Fibroblast of the conjunctiva (primary cell): ENCODE measurements around the gene TAS1R2.

Experiments used
- DNase-seq: peaks from one replicate; pipeline ENCODE4 v3.0.0-alpha.2; 2010; ENCODE audit warnings: low read depth

Gene TAS1R2

GRCh38 chr1:18819986-18820790 is 39.3 kb downstream of the TAS1R2 start:
- no peak for DNase-seq

GRCh38 chr1:18819203-18819602 is 40.3 kb downstream of the TAS1R2 start:
- DNase-seq = no peak

DNA sequence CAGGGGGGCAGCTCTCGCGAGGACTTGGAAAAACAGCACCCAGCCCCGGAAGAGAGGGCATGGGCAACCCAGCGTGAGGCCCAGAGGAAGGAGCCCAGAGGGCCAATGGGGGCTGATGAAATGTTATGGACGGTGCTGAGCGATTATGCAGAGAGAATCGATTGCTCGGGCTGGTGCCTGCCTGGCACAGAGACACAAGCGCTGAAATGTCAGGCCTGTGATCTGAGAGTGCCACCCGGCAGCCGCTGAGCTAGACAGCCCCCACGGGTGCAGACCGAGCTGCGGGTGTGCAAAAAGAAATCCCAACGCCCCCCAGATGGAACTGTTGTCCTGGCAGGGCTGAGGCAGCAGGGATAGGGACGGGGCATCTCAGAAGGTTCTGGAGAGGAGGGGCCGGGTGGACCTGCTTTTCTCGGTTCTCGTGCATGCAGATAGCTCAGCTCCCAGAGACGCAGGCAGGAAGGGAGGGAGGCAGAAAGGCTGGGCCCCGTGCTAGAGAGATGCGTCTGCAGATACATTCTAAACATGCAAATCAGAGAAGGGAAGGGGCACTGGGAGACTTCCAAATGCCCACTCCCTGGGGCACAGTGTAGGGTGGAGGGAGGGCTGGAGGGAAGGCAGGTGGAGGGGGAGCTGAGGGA is 41.5 kb downstream of the TAS1R2 start:
- DNase-seq = no peak

DNA sequence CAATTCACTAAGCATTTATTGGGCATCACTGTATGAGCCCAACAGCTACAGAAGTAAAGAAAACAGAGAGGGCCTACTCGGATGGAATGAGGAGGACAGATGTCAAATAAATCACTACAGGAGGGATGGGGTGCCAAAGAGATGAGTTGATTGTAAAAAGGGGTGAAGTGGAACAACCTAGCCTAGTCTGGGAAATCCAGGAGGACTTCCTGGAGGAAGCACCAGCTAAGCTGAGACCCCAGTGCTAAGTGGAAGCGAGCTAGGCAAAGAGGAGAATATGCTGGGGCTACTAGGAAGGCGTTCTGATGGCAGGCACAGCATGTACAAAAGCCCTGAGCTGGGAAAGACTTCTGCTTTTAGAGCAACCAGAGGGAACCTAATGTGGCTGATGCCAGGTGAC is 42.1 kb downstream of the TAS1R2 start:
- no peak for DNase-seq

- DNase-seq = no peak
These were observed 42.7 kb downstream of the TAS1R2 start for GRCh38 chr1:18816808-18817207.

DNA sequence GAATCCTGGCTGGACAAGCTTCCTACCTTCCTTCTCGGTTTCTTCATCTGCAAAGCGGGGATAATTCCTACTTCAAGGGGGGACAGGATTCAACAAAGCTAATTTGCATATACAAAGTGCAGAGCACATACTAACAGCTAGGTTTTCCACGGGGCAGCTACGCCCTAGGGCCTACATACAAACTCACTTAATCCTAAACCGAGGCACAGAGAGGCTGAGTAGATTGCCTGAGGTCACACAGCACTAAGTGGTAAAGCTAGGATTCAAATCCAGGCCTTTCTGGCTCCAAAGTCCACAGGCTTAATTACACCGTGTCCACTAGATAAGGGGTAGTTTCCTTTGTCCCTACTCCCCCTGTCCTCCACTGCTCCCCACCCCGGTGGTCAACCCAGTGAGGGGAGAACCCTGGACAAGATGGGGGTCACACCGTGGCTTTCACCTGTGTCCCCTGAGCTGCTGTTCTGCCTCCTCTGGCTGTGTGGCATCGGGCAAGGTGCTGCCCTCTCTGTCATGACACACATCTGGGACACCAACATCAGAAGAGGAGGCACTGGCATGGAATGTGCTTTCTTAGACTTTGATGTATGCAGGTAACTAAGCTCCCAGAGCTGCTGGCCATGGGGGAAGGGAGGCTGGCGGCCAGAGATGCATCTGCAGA is 44.5 kb downstream of the TAS1R2 start:
- no peak for DNase-seq

DNA sequence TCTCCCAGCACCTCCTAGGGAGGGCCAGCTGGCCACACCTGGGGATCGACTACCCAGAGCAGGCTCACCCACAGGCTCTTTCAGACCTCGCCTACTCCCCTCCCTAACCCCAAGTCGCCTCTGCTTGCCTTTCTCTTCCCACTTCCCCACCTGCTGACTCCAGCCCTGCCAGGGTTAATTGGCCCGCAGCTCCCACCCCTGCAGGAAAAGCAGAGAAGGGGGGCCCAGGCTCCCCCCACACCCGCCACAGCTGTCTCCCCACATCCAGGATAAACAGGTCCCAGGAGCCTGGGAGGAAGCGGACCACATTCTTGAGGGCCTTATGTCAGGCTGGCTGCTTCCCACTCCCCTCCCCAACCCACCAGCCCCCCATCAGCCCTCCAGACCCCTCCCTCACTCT is 45.0 kb downstream of the TAS1R2 start:
- DNase-seq = no peak

GRCh38 chr1:18812453-18812939 is 47.0 kb downstream of the TAS1R2 start:
- no peak for DNase-seq

GRCh38 chr1:18811733-18812452 is 47.6 kb downstream of the TAS1R2 start:
- no peak for DNase-seq

- DNase-seq = no peak
These were observed 49.2 kb downstream of the TAS1R2 start for GRCh38 chr1:18809953-18810899.

GRCh38 chr1:18808550-18808949 is 50.9 kb downstream of the TAS1R2 start:
- DNase-seq = no peak

GRCh38 chr1:18807334-18808063 is 52.0 kb downstream of the TAS1R2 start:
- DNase-seq = no peak

GRCh38 chr1:18805925-18806849 is 53.3 kb downstream of the TAS1R2 start:
- DNase-seq = no peak

DNA sequence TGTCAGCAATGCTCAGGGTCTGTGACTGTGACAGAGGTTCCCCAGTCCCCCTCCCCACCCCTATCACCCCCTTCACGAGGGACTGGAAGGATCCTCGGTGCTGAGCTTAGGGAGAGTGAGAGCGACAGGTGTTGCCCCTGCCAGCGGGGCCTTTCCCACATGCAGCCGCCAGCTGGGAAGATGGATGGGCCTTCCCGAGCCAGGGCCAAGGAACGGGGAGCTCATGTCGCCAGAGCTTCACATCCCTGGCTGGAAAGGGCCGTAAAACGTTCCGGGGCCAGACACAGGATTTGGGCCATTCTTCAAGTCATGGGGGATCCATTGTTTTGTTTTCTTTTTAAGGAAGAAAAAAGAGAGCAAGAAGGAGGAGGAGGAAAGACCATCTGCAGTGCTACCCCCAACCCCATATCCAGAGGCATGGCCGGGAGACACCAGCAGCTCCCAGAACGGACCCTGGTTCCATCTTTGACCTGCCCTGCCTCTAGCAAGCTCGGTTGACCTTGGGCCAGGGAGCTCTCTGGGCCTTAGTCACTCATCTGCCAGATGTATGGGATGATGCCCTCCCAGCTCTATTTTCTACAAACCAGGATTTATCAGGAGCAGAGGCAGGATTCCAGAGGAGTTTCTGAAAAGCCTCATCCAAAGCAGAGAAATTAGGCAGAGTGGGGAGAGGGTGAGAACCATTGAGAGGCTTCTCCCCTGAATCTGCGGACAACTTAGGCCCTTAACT is 54.1 kb downstream of the TAS1R2 start:
- DNase-seq = no peak

DNA sequence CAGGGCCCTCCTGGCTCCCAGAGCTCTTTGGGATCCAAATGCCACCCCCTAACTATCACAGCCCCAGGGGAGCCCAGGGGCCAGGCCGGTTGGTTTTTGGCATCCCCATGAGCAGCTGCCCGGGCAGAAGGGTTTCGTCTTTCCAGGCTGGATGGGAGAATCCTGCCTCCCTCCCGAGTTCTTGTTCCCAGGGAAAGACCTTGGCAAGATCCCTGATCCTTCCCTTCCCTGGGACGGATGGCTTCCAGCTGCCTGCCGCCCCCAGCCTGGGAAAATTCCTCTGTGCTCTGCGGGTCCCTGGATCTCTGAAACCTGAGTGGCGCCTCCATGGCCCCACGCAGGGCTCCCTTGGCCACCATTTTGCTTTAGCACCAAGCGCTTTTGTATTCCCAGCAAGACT is 55.6 kb downstream of the TAS1R2 start:
- DNase-seq = no peak

DNA sequence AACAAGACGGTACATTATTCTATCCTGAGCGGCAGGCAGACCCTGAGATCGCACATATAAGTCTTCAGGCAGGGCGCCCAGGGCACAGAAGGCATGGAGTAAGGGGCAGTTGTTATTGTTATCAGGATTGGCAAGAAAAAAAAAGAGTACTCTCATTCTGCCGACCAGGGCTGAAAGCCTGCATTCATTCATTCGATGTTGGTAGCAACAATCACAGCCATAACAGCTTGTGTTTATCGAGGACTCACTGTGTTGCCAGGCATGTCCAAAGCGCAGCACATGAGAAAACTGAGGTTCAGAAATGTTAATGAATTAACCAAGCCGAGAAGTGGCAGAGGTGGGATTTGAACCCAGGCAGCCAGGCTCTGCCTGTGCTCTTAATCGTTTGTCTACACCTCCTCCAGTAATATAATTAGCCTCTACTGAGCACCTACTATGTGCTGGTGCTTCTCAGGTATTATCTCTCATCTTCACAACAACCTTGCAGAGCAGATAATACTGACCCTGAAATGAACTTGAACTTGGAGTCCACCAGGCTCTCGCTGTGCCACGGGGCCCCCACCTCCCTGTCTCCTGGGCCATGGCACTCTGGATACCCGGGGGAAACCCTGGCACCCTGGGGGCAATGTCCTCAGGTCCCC is 56.2 kb downstream of the TAS1R2 start:
- no peak for DNase-seq

- DNase-seq = no peak
These were observed 57.2 kb downstream of the TAS1R2 start for GRCh38 chr1:18802231-18802630.

DNA sequence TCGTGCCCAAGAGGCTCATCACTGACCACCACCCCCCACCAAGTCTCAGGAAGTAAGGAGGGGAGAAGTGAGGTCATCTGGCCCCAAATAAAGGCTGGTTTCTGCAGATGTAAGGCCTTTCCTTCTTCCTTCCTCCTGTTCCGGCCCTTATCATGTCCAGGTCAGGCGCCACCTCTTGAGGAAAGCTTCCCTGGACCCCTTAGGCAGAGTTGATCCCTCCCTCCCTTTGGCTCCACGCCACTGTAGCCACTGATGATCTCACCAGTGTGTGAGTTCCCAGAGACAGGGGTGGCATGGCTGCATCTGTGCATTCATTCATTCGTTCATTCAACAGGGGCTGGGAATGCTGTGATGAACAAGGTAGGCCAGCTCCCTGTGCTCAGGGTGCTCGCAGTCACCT is 59.2 kb downstream of the TAS1R2 start:
- DNase-seq = no peak
